Ureter (tissue), 1 donor: Measurements from ENCODE around the gene ZNF786. TPM values are rescaled to one million over a fixed set of nuclear protein-coding genes. Genes with fewer than 3 reads are reported as not detected.
"Not testable (repeated sequence)": the region's sequence is repeated elsewhere in the genome, so short reads cannot be mapped to it uniquely, and the experiment has no call there.

Experiments used
- DNase-seq: peaks from one replicate; pipeline ENCODE4 v3.0.0-alpha.2; 2020; ENCODE audit warnings: low spot score
- total RNA-seq: library from RNA; stranded (reverse); gene quantifications from one replicate; pipeline ENCODE4 v1.2.4, GENCODE V29; 2023
- donor health status: DM: yes; HTN: yes; CAD: no.

Gene ZNF786
- 9.8 TPM for total RNA-seq

GRCh38 chr7:149090397-149091195 lies at the start of gene ZNF786:
ZNF786 (minus strand) TSS chr7:149090718; CDS start chr7:149090640, 78 bp downstream.
- DNase-seq = peak; percentile 88

- DNase-seq = no peak
Observed at GRCh38 chr7:149136118-149136517, 45.6 kb upstream of the ZNF786 start.

- DNase-seq = no peak
Observed at GRCh38 chr7:149133028-149133710, 42.7 kb upstream of the ZNF786 start.

GRCh38 chr7:149130572-149131198 lies 40.2 kb upstream of the ZNF786 start:
- no peak for DNase-seq

- DNase-seq = peak; percentile 67
Observed at GRCh38 chr7:149126662-149127266, 36.2 kb upstream of the ZNF786 start.

- DNase-seq = peak; percentile 93
Observed at GRCh38 chr7:149125863-149126661, 35.5 kb upstream of the ZNF786 start, which contains the start of gene ZNF425. ZNF425 (minus strand) TSS chr7:149126324; CDS start chr7:149126213, 111 bp downstream.

GRCh38 chr7:149125189-149125862 lies 34.8 kb upstream of the ZNF786 start:
- no peak for DNase-seq

- DNase-seq = no peak
Observed at GRCh38 chr7:149109969-149110368, 19.5 kb upstream of the ZNF786 start.

GRCh38 chr7:149104749-149105148 lies 14.2 kb upstream of the ZNF786 start:
- no peak for DNase-seq

GRCh38 chr7:149104214-149104613 lies 13.7 kb upstream of the ZNF786 start:
- no peak for DNase-seq

GRCh38 chr7:149103424-149103823 lies 12.9 kb upstream of the ZNF786 start:
- no peak for DNase-seq

GRCh38 chr7:149102666-149103065 lies 12.1 kb upstream of the ZNF786 start:
- DNase-seq = no peak

- no peak for DNase-seq
Observed at GRCh38 chr7:149100821-149101220, 10.3 kb upstream of the ZNF786 start.

GRCh38 chr7:149099058-149099457 lies 8.5 kb upstream of the ZNF786 start:
- no peak for DNase-seq

- DNase-seq = no peak
Observed at GRCh38 chr7:149097088-149097487, 6.6 kb upstream of the ZNF786 start.

- DNase-seq = no peak
Observed at GRCh38 chr7:149093228-149093627, 2.7 kb upstream of the ZNF786 start.

- not testable (repeated sequence) for DNase-seq
Observed at GRCh38 chr7:149092244-149092643, 1.7 kb upstream of the ZNF786 start.

- DNase-seq = no peak
Observed at GRCh38 chr7:149087376-149087775, 3.1 kb downstream of the ZNF786 start.

GRCh38 chr7:149085866-149086265 lies 4.7 kb downstream of the ZNF786 start:
- no peak for DNase-seq

- no peak for DNase-seq
Observed at GRCh38 chr7:149084407-149084806, 6.1 kb downstream of the ZNF786 start.

- DNase-seq = no peak
Observed at GRCh38 chr7:149081914-149082313, 8.6 kb downstream of the ZNF786 start.
